HepG2 (cell line): ENCODE results near the gene PYGO2. TPM values are rescaled to one million over a fixed set of nuclear protein-coding genes. Genes with fewer than 3 reads are reported as not detected.
A peak's percentile ranks its signal among the peaks of the same experiment; 100 is the strongest.

Experiments
- ATAC-seq: fragments of 200-7000 bp; cut with Tn5 transposase; 3 replicates; pipeline ENCODE4 v1.9.1; 2020; ENCODE audit warnings: mild to moderate bottlenecking, moderate library complexity
- BruUV-seq: library from RNA; stranded (reverse); fragments of 400-500 nt; replicated peaks from 2 replicates; lab custom pipeline; 2021; lab: Mats Ljungman, UMichigan
- CTCF ChIA-PET: fragments of 300-600 bp; formaldehyde crosslinking; extraction: SDS; loops from one replicate; lab custom pipeline; 2021; ENCODE audit warnings: low total read pairs, inconsistent platforms, low intra/inter-chr PET ratio; lab: Yijun Ruan, JAX
- POLR2A ChIA-PET: fragments of 350-600 bp; sonication (Branson Sonifier 250); formaldehyde crosslinking; loops from one replicate; lab custom pipeline; 2020; ENCODE audit warnings: antibody characterized with exemption, inconsistent platforms; lab: Yijun Ruan, JAX
- DNase-seq: peaks from one replicate; pipeline ENCODE4 v3.0.0-alpha.2; 2015; ENCODE audit warnings: low spot score
- FAIRE-seq: peaks from 3 replicates; lab custom pipeline; 2011; peaks lifted over from hg19 to GRCh38; lab: Jason Lieb, UNC
- H2AFZ ChIP-seq: one replicate; pipeline ENCODE4 v1.6.1; 2011; ENCODE audit warnings: low read length, inconsistent platforms
- H3K27ac ChIP-seq: fragments of 300-600 bp; 3 replicates; pipeline ENCODE4 v1.8.0; 2011; ENCODE audit warnings: mixed run types, mild to moderate bottlenecking, mixed read lengths, low read length, inconsistent platforms; ENCODE audit not compliant: insufficient read depth; ENCODE audit errors: extremely low read length
- H3K27me3 ChIP-seq, 2 experiments: fragments of 200-600 bp in 1 of 2; 2 replicates in 1 of 2; 3 replicates in 1 of 2; pipeline versions ENCODE4 v1.6.0 to v1.8.0; 2011; ENCODE audit warnings: low read length in 2 of 2, mild to moderate bottlenecking in 2 of 2, moderate library complexity in 2 of 2, inconsistent platforms in 1 of 2; ENCODE audit not compliant: insufficient read depth in 2 of 2, control insufficient read depth in 1 of 2
- H3K36me3 ChIP-seq, 2 experiments: fragments of 200-600 bp in 1 of 2; replicated peaks in 1 of 2; 2 replicates in 1 of 2; 3 replicates in 1 of 2; pipeline versions ENCODE4 v1.5.1 to v1.8.0; 2011; ENCODE audit warnings: low read length in 2 of 2, inconsistent platforms in 1 of 2; ENCODE audit not compliant: insufficient read depth in 2 of 2, control insufficient read depth in 1 of 2
- H3K4me1 ChIP-seq: 2 replicates; pipeline ENCODE4 v1.5.1; 2012; ENCODE audit warnings: low read length, inconsistent platforms; ENCODE audit not compliant: insufficient read depth
- H3K4me2 ChIP-seq: 2 replicates; pipeline ENCODE4 v1.6.0; 2011; ENCODE audit warnings: low read depth, low read length, inconsistent platforms
- H3K4me3 ChIP-seq, 3 experiments: fragments of 200-600 bp in 1 of 3; sonication (generic), shearing (Covaris generic) in 1 of 3; replicated peaks in 1 of 3; 2 replicates each; pipeline ENCODE4 v1.5.1; 2011 to 2016; ENCODE audit warnings: low read length in 3 of 3, inconsistent platforms in 2 of 3, low read depth in 2 of 3, mild to moderate bottlenecking in 2 of 3, control low read depth in 1 of 3, mixed read lengths in 1 of 3; ENCODE audit not compliant: insufficient read depth in 1 of 3
- H3K79me2 ChIP-seq: one replicate; pipeline ENCODE4 v1.6.1; 2011; ENCODE audit warnings: low read length, inconsistent platforms; ENCODE audit not compliant: insufficient read depth
- H3K9ac ChIP-seq: 2 replicates; pipeline ENCODE4 v1.6.0; 2011; ENCODE audit warnings: mild to moderate bottlenecking, low read depth, low read length, inconsistent platforms; ENCODE audit not compliant: insufficient read depth
- H3K9me3 ChIP-seq: 2 replicates; pipeline ENCODE4 v1.5.1; 2012; ENCODE audit warnings: mild to moderate bottlenecking, low read length
- H4K20me1 ChIP-seq: 2 replicates; pipeline ENCODE4 v1.6.0; 2011; ENCODE audit warnings: inconsistent platforms, mild to moderate bottlenecking, low read length, moderate library complexity; ENCODE audit not compliant: insufficient read depth
- ARID2 ChIP-seq: sonication (generic); formaldehyde crosslinking; IDR thresholded peaks from 2 replicates; pipeline ENCODE4 v1.8.1; 2022; ENCODE audit warnings: mild to moderate bottlenecking, missing genetic modification reagents, borderline replicate concordance
- ATM ChIP-seq: fragments of 450-650 bp; IDR thresholded peaks from 2 replicates; pipeline ENCODE4 v1.7.1; 2017; ENCODE audit warnings: mild to moderate bottlenecking, borderline replicate concordance
- ATRX ChIP-seq: sonication (generic); formaldehyde crosslinking; IDR thresholded peaks from 2 replicates; pipeline ENCODE4 v1.4.0; 2020; ENCODE audit warnings: missing genetic modification reagents, borderline replicate concordance
- DNMT1 ChIP-seq: sonication (generic); formaldehyde crosslinking; IDR thresholded peaks from 2 replicates; pipeline ENCODE4 v1.5.1; 2020; ENCODE audit warnings: mild to moderate bottlenecking, missing genetic modification reagents
- HMGXB4 ChIP-seq, 2 experiments: sonication (generic) in 1 of 2; formaldehyde crosslinking in 1 of 2; IDR thresholded peaks; 2 replicates each; pipeline versions ENCODE4 v1.4.0 to v1.6.1; 2018 to 2020; ENCODE audit warnings: missing genetic modification reagents in 2 of 2, borderline replicate concordance in 1 of 2, low read depth in 1 of 2, mild to moderate bottlenecking in 1 of 2, missing biosample characterization in 1 of 2
- KDM2A ChIP-seq: sonication (generic); formaldehyde crosslinking; IDR thresholded peaks from 2 replicates; pipeline ENCODE4 v1.4.0; 2020; ENCODE audit warnings: low read depth, missing genetic modification reagents, borderline replicate concordance
- RXRB ChIP-seq: IDR thresholded peaks from 2 replicates; pipeline ENCODE4 v1.6.1; 2016; ENCODE audit warnings: borderline replicate concordance, missing genetic modification reagents, missing compliant biosample characterization
- SMC3 ChIP-seq: IDR thresholded peaks from 2 replicates; pipeline ENCODE4 v1.6.1; 2011; ENCODE audit warnings: low read length, improper control_type of control experiment
- STAG1 ChIP-seq: sonication (generic); formaldehyde crosslinking; IDR thresholded peaks from 2 replicates; pipeline ENCODE4 v1.4.0; 2020; ENCODE audit warnings: missing genetic modification reagents
- ZBTB1 ChIP-seq: sonication (generic); formaldehyde crosslinking; IDR thresholded peaks from 2 replicates; pipeline ENCODE4 v1.4.0; 2020; ENCODE audit warnings: missing genetic modification reagents, borderline replicate concordance
- ZBTB46 ChIP-seq: sonication (generic); formaldehyde crosslinking; IDR thresholded peaks from 2 replicates; pipeline ENCODE4 v1.4.0; 2020; ENCODE audit warnings: mild to moderate bottlenecking, missing genetic modification reagents, borderline replicate concordance
- ZBTB7A ChIP-seq: sonication (generic); formaldehyde crosslinking; IDR thresholded peaks from 2 replicates; pipeline ENCODE4 v1.8.0; 2022; ENCODE audit warnings: mild to moderate bottlenecking, missing genetic modification reagents
- ZEB1 ChIP-seq: IDR thresholded peaks from 2 replicates; pipeline ENCODE4 v1.6.1; 2012; ENCODE audit warnings: mild to moderate bottlenecking, low read depth, inconsistent platforms; ENCODE audit not compliant: insufficient replicate concordance
- ZNF12 ChIP-seq: sonication (generic); formaldehyde crosslinking; IDR thresholded peaks from 2 replicates; pipeline ENCODE4 v1.5.0; 2020; ENCODE audit warnings: missing genetic modification reagents
- ZNF263 ChIP-seq: sonication (generic); formaldehyde crosslinking; IDR thresholded peaks from 2 replicates; pipeline ENCODE4 v1.4.0; 2020; ENCODE audit warnings: missing genetic modification reagents
- ZNF501 ChIP-seq: sonication (generic); formaldehyde crosslinking; IDR thresholded peaks from 2 replicates; pipeline ENCODE4 v1.5.1; 2020; ENCODE audit warnings: mild to moderate bottlenecking, moderate library complexity, missing genetic modification reagents
- ZNF644 ChIP-seq: IDR thresholded peaks from 2 replicates; pipeline ENCODE4 v1.6.1; 2016; ENCODE audit warnings: low read depth
- WGBS: methylation state at CpG from one replicate; pipeline ENCODE4 v1.1.6; 2017; ENCODE audit warnings: low lambda C conversion rate; 5-methylcytosine and 5-hydroxymethylcytosine counted together
- in situ Hi-C: cut with HindIII; loops from 2 replicates; pipeline ENCODE4 v1.10.0; 2017; ENCODE audit warnings: low pct_unique_long_range_greater_than_20kb; ENCODE audit not compliant: extremely low pct_ligation_motif_present
- intact Hi-C: fragments of 100-400 bp; cut with micrococcal nuclease; formaldehyde crosslinking; loops from one replicate; pipeline ENCODE4 v1.10.0; 2022; ENCODE audit not compliant: unreplicated experiment
- polyA plus RNA-seq, 8 experiments: library from polyadenylated mRNA; depleted of rRNA in 3 of 8; stranded (reverse) in 7 of 8; unstranded in 1 of 8; fragments of >200 nt; fragmentation: Illumina TruSeq in 4 of 8; extraction: Trizol in 4 of 8; gene quantifications; 2 replicates each; pipeline versions ENCODE4 v1.2.1 to v1.2.3, GENCODE V29; 2011 to 2016; ENCODE audit warnings: low read depth in 4 of 8, missing spikeins in 1 of 8, mixed read lengths in 1 of 8; ENCODE audit not compliant: insufficient read depth in 1 of 8
- total RNA-seq, 5 experiments: library from RNA; depleted of rRNA; stranded (reverse); fragments of >200 nt; fragmentation: Illumina TruSeq; extraction: Trizol; gene quantifications; 2 replicates each; pipeline ENCODE4 v1.2.3, GENCODE V29; 2016; ENCODE audit warnings: low read depth in 1 of 5
- TF ChIP-seq, protein P1 (sequence below): sonication (generic); formaldehyde crosslinking; IDR thresholded peaks from 2 replicates; pipeline ENCODE4 v1.5.1; 2020; ENCODE audit warnings: mild to moderate bottlenecking, moderate library complexity, missing genetic modification reagents

The PYGO2 gene
- total and polyA plus RNA-seq, 2 of the 13 experiments (the other 11 are each of a cell fraction or from before 2014, with no cell fraction given) = 20.3 to 21.8 TPM

- DNase-seq (no peak), FAIRE-seq (peak; percentile 51), ATAC-seq (peak; percentile 14; the same call in 1 of the 3 replicates)
- no TSS peak for BruUV-seq
- peak overlapping the region; percentile 88 for H3K27ac ChIP-seq
- CTCF ChIA-PET = interaction anchor here (1.7 kb wide), 1 partner anchor 73 kb away, joined by 5 read pairs; no protein-coding TSS in a partner anchor
- H3K4me3 ChIP-seq = peak overlapping the region in 1 of 3 experiments; percentile 27; a peak in 2 of 6 replicates
- H3K27me3 ChIP-seq = no peaks in the 10 kb centered on the region
- no peaks in the 10 kb centered on the region for H3K9me3 ChIP-seq
- H3K36me3 ChIP-seq = peaks cover 0 to 2% of the 10 kb centered on the region in 2 experiments; a peak in 2 of 5 replicates
- WGBS = 19% methylated on average over 5 of the region's 6 CpGs
- POLR2A ChIA-PET = interaction anchor here (1.0 to 3.0 kb wide), 12 partner anchors 7 to 120 kb away, joined by 3 to 22 read pairs (median 5); partner anchors contain the start of genes EFNA4, PMVK and PYGO2
- H2AFZ ChIP-seq = no peak overlapping the region
- peak overlapping the region; percentile 60 for H3K9ac ChIP-seq
- no peaks in the 10 kb centered on the region for H3K79me2 ChIP-seq
- peaks cover 71% of the 10 kb centered on the region for H3K4me1 ChIP-seq
- H3K4me2 ChIP-seq = peak overlapping the region; percentile 56
- intact Hi-C loops (loop anchor here (1.0 kb wide), 1 partner anchor 38 kb away; no protein-coding TSS in a partner anchor), in situ Hi-C loops (no loop called here)
- H4K20me1 ChIP-seq = no peaks in the 10 kb centered on the region
- 0 out of 2 replicates have a peak, but pooled peaks have one; percentile 14 for TF ChIP-seq ZBTB7A (CRISPR knock-in tag)
- TF ChIP-seq, protein P1, sequence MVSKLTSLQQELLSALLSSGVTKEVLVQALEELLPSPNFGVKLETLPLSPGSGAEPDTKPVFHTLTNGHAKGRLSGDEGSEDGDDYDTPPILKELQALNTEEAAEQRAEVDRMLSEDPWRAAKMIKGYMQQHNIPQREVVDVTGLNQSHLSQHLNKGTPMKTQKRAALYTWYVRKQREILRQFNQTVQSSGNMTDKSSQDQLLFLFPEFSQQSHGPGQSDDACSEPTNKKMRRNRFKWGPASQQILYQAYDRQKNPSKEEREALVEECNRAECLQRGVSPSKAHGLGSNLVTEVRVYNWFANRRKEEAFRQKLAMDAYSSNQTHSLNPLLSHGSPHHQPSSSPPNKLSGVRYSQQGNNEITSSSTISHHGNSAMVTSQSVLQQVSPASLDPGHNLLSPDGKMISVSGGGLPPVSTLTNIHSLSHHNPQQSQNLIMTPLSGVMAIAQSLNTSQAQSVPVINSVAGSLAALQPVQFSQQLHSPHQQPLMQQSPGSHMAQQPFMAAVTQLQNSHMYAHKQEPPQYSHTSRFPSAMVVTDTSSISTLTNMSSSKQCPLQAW (CRISPR knock-in tag) = 0 out of 2 replicates have a peak, but pooled peaks have one; percentile 14
- TF ChIP-seq ZNF12 (CRISPR knock-in tag) = no peak
- TF ChIP-seq ZBTB1 (CRISPR knock-in tag) = no peak
- no peak for TF ChIP-seq ZNF644 (CRISPR knock-in tag)
- TF ChIP-seq RXRB = peak; percentile 29; the same call in 1 of the 2 replicates
- no peak; the same call in 1 of the 2 replicates for TF ChIP-seq KDM2A (CRISPR knock-in tag)
- peak; percentile 15; the same call in 1 of the 2 replicates for TF ChIP-seq ARID2
- TF ChIP-seq ZBTB46 (CRISPR knock-in tag) = no peak
- 0 out of 2 replicates have a peak, but pooled peaks have one; percentile 9 for TF ChIP-seq ZNF501 (CRISPR knock-in tag)
- TF ChIP-seq ZEB1 = peak; percentile 36
- TF ChIP-seq DNMT1 (CRISPR knock-in tag) = no peak
- peak; percentile 74 for TF ChIP-seq STAG1 (CRISPR knock-in tag)
- peak in 1 of 2 experiments; percentile 9; a peak in 1 of 4 replicates for TF ChIP-seq HMGXB4 (CRISPR knock-in tag; IDR thresholded peaks at IDR 0.05; ENCODE audit: borderline replicate concordance in 1 of 2, low read depth in 1 of 2)
- TF ChIP-seq ATM = no peak
- peak; percentile 71 for TF ChIP-seq SMC3
- TF ChIP-seq ZNF263 (CRISPR knock-in tag) = 0 out of 2 replicates have a peak, but pooled peaks have one; percentile 16
- no peak for TF ChIP-seq ATRX
Observed at GRCh38 chr1:154943649-154944400, 17.8 kb downstream of the PYGO2 start.
